ENCODE results near the gene VSIG10.

GRCh38 chr12:118061011-118061872 is 42.6 kb downstream of the VSIG10 start, which contains the start of gene WSB2:
- TF ChIP-seq CTCF (IDR thresholded peaks at IDR 0.05) (no peak), POLR2A (IDR thresholded peaks at IDR 0.05) (peak in 2 of 3 donors; percentile 50 to 68)
